Right atrium auricular region (tissue), 2 donors: ENCODE results near the gene TMEM156. TPM values are rescaled to one million over a fixed set of nuclear protein-coding genes. Genes with fewer than 3 reads are reported as not detected.

Source experiments
- DNase-seq: peaks from one replicate; pipeline ENCODE4 v3.0.0-alpha.2; 2019; ENCODE audit warnings: low spot score
- H3K27ac ChIP-seq, 2 donors: fragments of 200-600 bp; sonication (generic); 1 replicate in 1 of 2; 2 replicates in 1 of 2; pipeline ENCODE4 v1.5.1; 2016 to 2019
- H3K27me3 ChIP-seq, 2 donors: fragments of 200-600 bp; sonication (generic); one replicate each; pipeline versions ENCODE4 v1.5.1 to v1.6.0; 2017 to 2019
- H3K36me3 ChIP-seq: fragments of 200-600 bp; sonication (generic); one replicate; pipeline ENCODE4 v1.5.1; 2016
- H3K4me1 ChIP-seq, 2 donors: fragments of 200-600 bp; sonication (generic); one replicate each; pipeline versions ENCODE4 v1.5.1 to v1.6.0; 2017 to 2019
- H3K4me3 ChIP-seq, 2 donors: fragments of 200-600 bp; sonication (generic); 1 replicate in 1 of 2; 2 replicates in 1 of 2; pipeline ENCODE4 v1.5.1; 2017 to 2019; ENCODE audit warnings: mild to moderate bottlenecking in 1 of 2, moderate library complexity in 1 of 2
- H3K9me3 ChIP-seq, 2 donors: fragments of 200-600 bp; sonication (generic); one replicate each; pipeline ENCODE4 v1.5.1; 2019
- CTCF ChIP-seq, 2 donors: fragments of 200-600 bp; sonication (generic); IDR thresholded peaks; one replicate each; pipeline ENCODE4 v1.5.1; 2019; ENCODE audit warnings: antibody characterized with exemption in 2 of 2
- total RNA-seq, 2 donors: library from RNA; depleted of rRNA; stranded (reverse); fragments of >200 nt; gene quantifications; one replicate each; pipeline ENCODE4 v1.1.0, GENCODE V29; 2016

Gene TMEM156
- total RNA-seq, 2 donors from 2014 or later, result not detected

DNA sequence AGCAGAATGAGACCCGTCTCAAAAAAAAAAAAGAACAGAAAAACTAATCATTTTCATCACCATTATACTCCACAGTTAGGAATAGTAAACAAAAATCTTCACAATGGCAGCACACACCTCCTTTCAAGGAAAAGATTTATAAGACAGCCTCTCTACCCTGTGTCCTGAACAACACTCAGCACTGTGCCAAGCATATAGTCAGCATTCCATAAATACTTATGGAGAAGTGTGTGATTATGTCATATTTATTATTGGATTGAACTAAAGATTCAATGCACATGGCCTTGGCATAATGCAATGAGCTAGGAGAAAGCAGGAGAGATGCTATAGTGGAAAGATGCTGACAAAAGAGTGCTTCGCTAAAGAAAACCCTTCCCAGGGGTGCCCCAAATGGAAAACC is 112.0 kb downstream of the TMEM156 start:
- no peaks in the 10 kb centered on the region for H3K9me3 ChIP-seq
- H3K4me3 ChIP-seq, result no peak overlapping the region
- DNase-seq, result no peak
- no peaks in the 10 kb centered on the region for H3K27me3 ChIP-seq
- peaks cover 58% of the 10 kb centered on the region for H3K36me3 ChIP-seq
- H3K4me1 ChIP-seq, result peaks cover 0 to 7% of the 10 kb centered on the region in 2 donors
- TF ChIP-seq CTCF (IDR thresholded peaks at IDR 0.05), result no peak
- H3K27ac ChIP-seq, result no peak overlapping the region

DNA sequence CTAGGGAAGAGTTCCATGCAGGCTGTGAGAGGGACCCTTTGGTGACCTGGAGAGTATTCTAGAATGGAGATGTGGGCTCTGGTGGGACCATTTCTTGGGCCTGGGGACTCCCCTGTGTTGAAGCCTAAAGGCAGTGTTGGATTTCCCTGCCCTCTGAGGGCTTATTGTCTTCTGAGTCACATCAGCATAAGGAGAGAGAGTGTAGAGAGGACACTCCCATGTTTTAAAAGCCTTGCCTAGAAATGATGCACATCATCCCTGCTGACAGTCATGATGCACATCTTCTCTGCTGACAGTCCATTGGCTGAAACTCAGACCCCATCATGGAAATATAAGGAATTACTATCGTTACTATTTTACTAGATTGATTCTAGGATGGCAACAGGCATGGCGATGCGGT is 112.7 kb downstream of the TMEM156 start:
- Histone ChIP-seq H3K27me3 (no peaks in the 10 kb centered on the region), H3K4me1 (peaks cover 0 to 6% of the 10 kb centered on the region in 2 donors), H3K36me3 (peaks cover 63% of the 10 kb centered on the region), H3K27ac (no peak overlapping the region), H3K9me3 (no peaks in the 10 kb centered on the region), H3K4me3 (no peak overlapping the region)
- no peak for DNase-seq
- no peak for TF ChIP-seq CTCF (IDR thresholded peaks at IDR 0.05)

DNA sequence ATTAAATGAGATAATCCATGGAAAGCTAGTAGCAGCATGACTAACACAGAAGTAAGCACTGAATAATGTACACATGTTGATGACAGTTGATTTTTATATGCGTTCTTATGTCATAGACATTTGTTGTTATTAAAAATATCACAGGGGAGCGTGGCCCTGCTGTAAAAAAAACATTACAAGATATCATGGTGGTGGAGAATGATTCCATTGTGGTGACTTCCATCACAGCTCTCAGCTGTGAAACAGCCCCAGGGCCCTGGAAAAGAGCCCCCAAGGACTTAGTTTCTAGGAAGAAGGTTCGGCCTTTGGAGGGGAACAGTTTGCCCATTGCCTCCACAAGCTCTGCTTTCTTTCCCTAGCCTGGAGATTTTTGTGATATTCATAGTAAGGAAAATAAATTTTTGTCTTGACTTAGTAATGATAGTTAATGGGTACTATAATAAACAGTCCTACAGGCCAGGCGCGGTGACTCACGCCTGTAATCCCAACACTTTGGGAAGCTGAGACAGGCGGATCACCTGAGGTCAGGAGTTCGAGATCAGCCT is 114.7 kb downstream of the TMEM156 start:
- Histone ChIP-seq H3K27me3 (no peaks in the 10 kb centered on the region), H3K9me3 (no peaks in the 10 kb centered on the region), H3K4me1 (no peaks in the 10 kb centered on the region), H3K36me3 (peaks cover 80% of the 10 kb centered on the region), H3K27ac (no peak overlapping the region), H3K4me3 (no peak overlapping the region)
- TF ChIP-seq CTCF (IDR thresholded peaks at IDR 0.05), result no peak
- no peak for DNase-seq

Other genes with a start within 250 kb of the TMEM156 start
- gene TLR10, start 249.4 kb downstream of the TMEM156 start, total RNA-seq, result under 1 TPM in 1 of 2 donors, not detected in 1; 0.08 TPM
- 1 to 10 TPM; 3.6 to 8.9 TPM for gene TLR1, start 227.6 kb downstream of the TMEM156 start, total RNA-seq
- gene TLR6, start 175.6 kb downstream of the TMEM156 start, total RNA-seq, result 1 to 10 TPM; 1.2 to 2.3 TPM
- gene FAM114A1, start 164.6 kb downstream of the TMEM156 start, total RNA-seq, result 10 to 100 TPM; 57.7 to 73.2 TPM
- gene KLHL5, start 29.8 kb upstream of the TMEM156 start, total RNA-seq, result 10 to 100 TPM; 11.8 to 13.1 TPM
- 1 to 10 TPM; 6.4 to 9.2 TPM for gene WDR19, start 150.1 kb upstream of the TMEM156 start, total RNA-seq